GM11168 (cell line): ENCODE results near the gene PITX1.
"Not testable (repeated sequence)": the region's sequence is repeated elsewhere in the genome, so short reads cannot be mapped to it uniquely, and the experiment has no call there.

ENCODE experiments used
- in situ Hi-C: fragments of 300-500 bp; cut with MboI; formaldehyde crosslinking; loops from one replicate; pipeline ENCODE4 v1.12.0; 2022; ENCODE audit warnings: low sequenced_read_pairs; ENCODE audit not compliant: unreplicated experiment

PITX1 gene

GRCh38 chr5:135012951-135013391, 21.1 kb downstream of the PITX1 start:
- in situ Hi-C loops, result no loop called here

- in situ Hi-C loops, result no loop called here
Observed at GRCh38 chr5:135012033-135012588, 21.9 kb downstream of the PITX1 start.

GRCh38 chr5:135011355-135012032, 22.5 kb downstream of the PITX1 start:
- in situ Hi-C loops, result no loop called here

GRCh38 chr5:135010502-135011354, 23.3 kb downstream of the PITX1 start:
- in situ Hi-C loops, result no loop called here

GRCh38 chr5:135009736-135010501, 24.1 kb downstream of the PITX1 start:
- in situ Hi-C loops, result no loop called here

- in situ Hi-C loops, result no loop called here
Observed at GRCh38 chr5:135008981-135009735, 24.9 kb downstream of the PITX1 start.

- in situ Hi-C loops, result no loop called here
Observed at GRCh38 chr5:135008556-135008955, 25.5 kb downstream of the PITX1 start.

- in situ Hi-C loops, result no loop called here
Observed at GRCh38 chr5:135007749-135008363, 26.2 kb downstream of the PITX1 start.

GRCh38 chr5:135007305-135007704, 26.7 kb downstream of the PITX1 start:
- in situ Hi-C loops, result no loop called here

GRCh38 chr5:135005076-135005475, 29.0 kb downstream of the PITX1 start:
- in situ Hi-C loops, result no loop called here

GRCh38 chr5:135004376-135004775, 29.7 kb downstream of the PITX1 start:
- in situ Hi-C loops, result no loop called here

- in situ Hi-C loops, result not testable (repeated sequence)
Observed at GRCh38 chr5:134998068-134998467, 36.0 kb downstream of the PITX1 start.

GRCh38 chr5:134997015-134997414, 37.0 kb downstream of the PITX1 start:
- in situ Hi-C loops, result no loop called here

- in situ Hi-C loops, result no loop called here
Observed at GRCh38 chr5:134995850-134996402, 38.1 kb downstream of the PITX1 start.

GRCh38 chr5:134994560-134995156, 39.4 kb downstream of the PITX1 start:
- in situ Hi-C loops, result no loop called here

GRCh38 chr5:134993161-134993560, 40.9 kb downstream of the PITX1 start:
- in situ Hi-C loops, result no loop called here

GRCh38 chr5:134992148-134992547, 41.9 kb downstream of the PITX1 start:
- in situ Hi-C loops, result no loop called here

GRCh38 chr5:134990183-134990582, 43.8 kb downstream of the PITX1 start:
- in situ Hi-C loops, result not testable (repeated sequence)
